H1 (cell line): ENCODE data around the gene SSBP3. TPM values are rescaled to one million over a fixed set of nuclear protein-coding genes. Genes with fewer than 3 reads are reported as not detected.
A peak's percentile ranks its signal among the peaks of the same experiment; 100 is the strongest.

Source experiments
- CTCF ChIA-PET: fragments of 300-600 bp; sonication (Branson Sonifier 250); formaldehyde crosslinking; loops from one replicate; lab custom pipeline; 2021; ENCODE audit not compliant: partially characterized antibody; lab: Charles Lee
- POLR2A ChIA-PET: fragments of 300-600 bp; sonication (Branson Sonifier 250); formaldehyde crosslinking; loops from one replicate; lab custom pipeline; 2021; ENCODE audit warnings: inconsistent platforms; ENCODE audit not compliant: partially characterized antibody; lab: Charles Lee
- DNase-seq, 2 experiments: peaks; one replicate each; pipeline versions ENCODE4 v3.0.0 to v3.0.0-alpha.2; 2010 to 2022; ENCODE audit warnings: low spot score in 2 of 2, low read depth in 1 of 2, mixed read lengths in 1 of 2
- FAIRE-seq: peaks from 2 replicates; lab custom pipeline; 2011; peaks lifted over from hg19 to GRCh38; lab: Jason Lieb, UNC
- H2AFZ ChIP-seq: 2 replicates; pipeline ENCODE4 v1.8.1; 2012; ENCODE audit warnings: low read length, inconsistent platforms
- H2AK5ac ChIP-seq: 2 replicates; pipeline ENCODE4 v1.6.1; 2013; ENCODE audit warnings: low read depth, low read length
- H2BK120ac ChIP-seq: replicated peaks from 2 replicates; pipeline ENCODE3; 2013; ENCODE audit warnings: low read depth, low read length, inconsistent platforms
- H2BK12ac ChIP-seq: 2 replicates; pipeline ENCODE4 v1.6.1; 2013; ENCODE audit warnings: low read depth, low read length
- H2BK15ac ChIP-seq: 2 replicates; pipeline ENCODE4 v1.6.1; 2013; ENCODE audit warnings: low read length
- H2BK20ac ChIP-seq: 2 replicates; pipeline ENCODE4 v1.6.1; 2013; ENCODE audit warnings: low read length
- H2BK5ac ChIP-seq: 2 replicates; pipeline ENCODE4 v1.6.1; 2013; ENCODE audit warnings: low read depth, low read length
- H3K14ac ChIP-seq: 2 replicates; pipeline ENCODE4 v1.6.1; 2013; ENCODE audit warnings: inconsistent platforms; ENCODE audit not compliant: insufficient read length
- H3K18ac ChIP-seq: 2 replicates; pipeline ENCODE4 v1.6.1; 2013; ENCODE audit warnings: low read length; ENCODE audit errors: extremely low read depth
- H3K23ac ChIP-seq: 2 replicates; pipeline ENCODE4 v1.6.1; 2013; ENCODE audit warnings: inconsistent platforms; ENCODE audit not compliant: insufficient read length
- H3K23me2 ChIP-seq: 2 replicates; pipeline ENCODE4 v1.6.1; 2013; ENCODE audit warnings: low read depth, low read length
- H3K27ac ChIP-seq: 2 replicates; pipeline ENCODE4 v1.6.1; 2011; ENCODE audit warnings: low read depth, low read length, inconsistent platforms
- H3K27me3 ChIP-seq, 4 experiments: replicated peaks in 1 of 4; 1 replicate in 1 of 4; 2 replicates in 3 of 4; pipeline versions ENCODE4 v1.6.1 to v1.8.1; 2011 to 2013; ENCODE audit warnings: low read length in 3 of 4, mild to moderate bottlenecking in 3 of 4, inconsistent platforms in 2 of 4, mixed read lengths in 2 of 4, moderate library complexity in 1 of 4; ENCODE audit not compliant: control insufficient read depth in 3 of 4, insufficient read depth in 3 of 4; ENCODE audit errors: extremely low read depth in 1 of 4
- H3K36me3 ChIP-seq, 4 experiments: 2 replicates each; pipeline versions ENCODE4 v1.6.1 to v1.8.1; 2011 to 2013; ENCODE audit warnings: mild to moderate bottlenecking in 4 of 4, low read length in 3 of 4, moderate library complexity in 2 of 4, control low read depth in 1 of 4, inconsistent platforms in 1 of 4; ENCODE audit not compliant: insufficient read depth in 4 of 4, control insufficient read depth in 2 of 4
- H3K4ac ChIP-seq: replicated peaks from 2 replicates; pipeline ENCODE3; 2013; ENCODE audit warnings: low read length, low read depth, mixed read lengths, inconsistent platforms; ENCODE audit not compliant: insufficient read length
- H3K4me1 ChIP-seq, 4 experiments: replicated peaks in 1 of 4; 1 replicate in 1 of 4; 2 replicates in 3 of 4; pipeline versions ENCODE4 v1.6.1 to v1.8.1; 2011 to 2013; ENCODE audit warnings: low read length in 3 of 4, inconsistent platforms in 2 of 4, mixed read lengths in 1 of 4; ENCODE audit not compliant: insufficient read depth in 4 of 4, control insufficient read depth in 3 of 4
- H3K4me2 ChIP-seq, 2 experiments: 2 replicates each; pipeline versions ENCODE4 v1.6.1 to v1.8.1; 2011 to 2013; ENCODE audit warnings: low read depth in 2 of 2, low read length in 2 of 2, control low read depth in 1 of 2, inconsistent platforms in 1 of 2, mild to moderate bottlenecking in 1 of 2; ENCODE audit not compliant: insufficient read depth in 1 of 2
- H3K4me3 ChIP-seq, 4 experiments: fragments of 200-600, 300-600 bp in 1 of 4; sonication (generic), shearing (Covaris generic), sonication (Bioruptor Twin) in 1 of 4; 2 replicates each; pipeline versions ENCODE4 v1.5.1 to v1.8.1; 2011 to 2016; ENCODE audit warnings: low read length in 4 of 4, low read depth in 3 of 4, control low read depth in 2 of 4, inconsistent platforms in 2 of 4, mild to moderate bottlenecking in 2 of 4, mixed read lengths in 1 of 4, moderate library complexity in 1 of 4; ENCODE audit not compliant: insufficient read depth in 2 of 4; ENCODE audit errors: extremely low read depth in 1 of 4
- H3K56ac ChIP-seq: replicated peaks from 2 replicates; pipeline ENCODE3; 2013; ENCODE audit warnings: low read depth, mild to moderate bottlenecking, mixed read lengths, low read length, inconsistent platforms; ENCODE audit not compliant: insufficient read length
- H3K79me1 ChIP-seq: 2 replicates; pipeline ENCODE4 v1.6.1; 2013; ENCODE audit warnings: low read depth, low read length, control low read depth
- H3K79me2 ChIP-seq, 2 experiments: 2 replicates each; pipeline versions ENCODE4 v1.6.1 to v1.8.1; 2012 to 2013; ENCODE audit warnings: low read length in 2 of 2, mild to moderate bottlenecking in 2 of 2, inconsistent platforms in 1 of 2; ENCODE audit not compliant: insufficient read depth in 2 of 2, control insufficient read depth in 1 of 2
- H3K9ac ChIP-seq, 4 experiments: replicated peaks in 1 of 4; 1 replicate in 1 of 4; 2 replicates in 3 of 4; pipeline versions ENCODE4 v1.6.1 to v1.8.1; 2011 to 2013; ENCODE audit warnings: low read depth in 3 of 4, low read length in 3 of 4, control low read depth in 2 of 4, mild to moderate bottlenecking in 2 of 4, moderate library complexity in 2 of 4, inconsistent platforms in 1 of 4; ENCODE audit errors: extremely low read depth in 1 of 4
- H3K9me3 ChIP-seq, 2 experiments: 2 replicates each; pipeline versions ENCODE4 v1.6.1 to v1.8.1; 2012 to 2013; ENCODE audit warnings: mild to moderate bottlenecking in 2 of 2, moderate library complexity in 2 of 2, control low read depth in 1 of 2, inconsistent platforms in 1 of 2, low read depth in 1 of 2, low read length in 1 of 2, mixed read lengths in 1 of 2; ENCODE audit not compliant: insufficient read depth in 2 of 2
- H4K20me1 ChIP-seq, 2 experiments: replicated peaks in 1 of 2; 2 replicates each; pipeline versions ENCODE3 to v1.8.1; 2011 to 2013; ENCODE audit warnings: inconsistent platforms in 2 of 2, low read length in 2 of 2, mild to moderate bottlenecking in 1 of 2; ENCODE audit not compliant: insufficient read depth in 2 of 2, control insufficient read depth in 1 of 2
- H4K5ac ChIP-seq: 2 replicates; pipeline ENCODE4 v1.6.1; 2013; ENCODE audit warnings: low read length, low read depth, mixed read lengths, inconsistent platforms; ENCODE audit not compliant: insufficient read length
- H4K8ac ChIP-seq: 2 replicates; pipeline ENCODE4 v1.8.0; 2013; ENCODE audit warnings: mild to moderate bottlenecking, moderate library complexity, low read length, inconsistent platforms; ENCODE audit not compliant: insufficient read depth; ENCODE audit errors: extremely low read depth
- H4K91ac ChIP-seq: replicated peaks from 2 replicates; pipeline ENCODE3; 2013; ENCODE audit warnings: low read length, mixed read lengths, inconsistent platforms; ENCODE audit not compliant: insufficient read length
- ASH2L ChIP-seq: fragments of 200-600, 300-600 bp; sonication (generic); IDR thresholded peaks from one replicate; pipeline ENCODE4 v1.7.1; 2017; ENCODE audit warnings: low read length
- RAD21 ChIP-seq, 2 experiments: IDR thresholded peaks in 1 of 2; conservative IDR thresholded peaks in 1 of 2; 2 replicates each; pipeline ENCODE4 v1.6.1; 2011; ENCODE audit warnings: low read depth in 2 of 2, low read length in 2 of 2, improper control_type of control experiment in 1 of 2, inconsistent platforms in 1 of 2, mild to moderate bottlenecking in 1 of 2, moderate library complexity in 1 of 2
- WGBS, 2 experiments: shearing (Covaris generic) in 1 of 2; methylation state at CpG; one replicate each; pipeline versions ENCODE4 v1.1.6 to v1.1.7; 2013 to 2015; ENCODE audit warnings: low lambda C conversion rate in 2 of 2, mixed read lengths in 2 of 2, inconsistent platforms in 1 of 2, low coverage in 1 of 2, missing lambda C conversion rate in 1 of 2; ENCODE audit not compliant: insufficient replicate concordance in 2 of 2, insufficient coverage in 1 of 2, insufficient read length in 1 of 2; ENCODE audit errors: extremely low coverage in 1 of 2, missing lambda C conversion rate in 1 of 2; 5-methylcytosine and 5-hydroxymethylcytosine counted together
- polyA plus RNA-seq, 7 experiments: library from polyadenylated mRNA; depleted of rRNA in 3 of 7; stranded (reverse) in 5 of 7; unstranded in 2 of 7; fragments of >200 nt in 5 of 7; fragments of 200-250 nt in 2 of 7; gene quantifications; 1 replicate in 5 of 7; 2 replicates in 1 of 7; 4 replicates in 1 of 7; pipeline versions ENCODE4 v1.2.1 to v1.2.3, GENCODE V29; 2011 to 2013; ENCODE audit warnings: missing spikeins in 2 of 7, mixed read lengths in 2 of 7
- total RNA-seq: library from RNA; stranded (reverse); fragmentation: NEBNext Ultra II Directional; extraction: Animal tissue kit (Norgen Biotek cat#: 25700); gene quantifications from 2 replicates; pipeline ENCODE4 v1.2.1, GENCODE V29; 2021

The SSBP3 gene
- total and polyA plus RNA-seq, 2 of the 8 experiments (the other 6 are each of a cell fraction or from before 2014, with no cell fraction given) = 99.7 to 133 TPM

DNA sequence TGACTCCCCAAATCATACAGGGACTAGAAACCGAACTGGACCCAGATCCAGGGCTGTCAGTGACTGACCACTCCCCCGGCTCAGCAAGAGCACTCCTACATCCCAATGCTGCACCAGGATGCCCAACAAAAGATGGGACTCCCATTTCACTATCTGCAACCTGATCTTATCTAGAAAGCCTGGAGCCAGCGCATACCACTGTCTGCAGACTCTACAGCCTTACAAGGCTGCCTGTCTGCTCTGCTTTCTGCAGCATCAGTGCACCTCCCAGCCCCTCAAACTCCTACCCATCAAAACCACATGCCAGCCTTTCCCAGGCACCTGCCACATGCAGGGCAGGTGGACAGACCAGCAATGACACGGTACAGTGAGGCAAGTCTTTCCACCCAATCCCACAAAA is 52.2 kb downstream of the SSBP3 start:
- H4K5ac ChIP-seq = no peak overlapping the region
- CTCF ChIA-PET = no interaction called here
- H3K4me2 ChIP-seq = peak overlapping the region in 1 of 2 experiments; percentile 21; a peak in 2 of 4 replicates
- H2BK15ac ChIP-seq = 0 out of 2 replicates have a peak overlapping the region, but pooled peaks have one; percentile 63
- POLR2A ChIA-PET = no interaction called here
- H3K27me3 ChIP-seq = no peaks in the 10 kb centered on the region
- H2AK5ac ChIP-seq = 0 out of 2 replicates have a peak overlapping the region, but pooled peaks have one; percentile 11
- DNase-seq (no peak), FAIRE-seq (no peak)
- 0 out of 2 replicates have a peak overlapping the region, but pooled peaks have one; percentile 40 for H2BK5ac ChIP-seq
- H3K14ac ChIP-seq = no peak overlapping the region
- H3K4me1 ChIP-seq = peaks cover 18 to 57% (median 36%) of the 10 kb centered on the region in 4 experiments
- no peak overlapping the region for H3K56ac ChIP-seq
- H3K79me2 ChIP-seq = peaks cover 7 to 100% of the 10 kb centered on the region in 2 experiments
- peaks cover 49% of the 10 kb centered on the region for H3K79me1 ChIP-seq
- no peaks in the 10 kb centered on the region; the same call in 1 of the 2 replicates for H3K23me2 ChIP-seq
- 0 out of 2 replicates have a peak overlapping the region, but pooled peaks have one; percentile 69 for H2BK12ac ChIP-seq
- H3K9me3 ChIP-seq = no peaks in the 10 kb centered on the region
- H4K20me1 ChIP-seq = peaks cover 29 to 53% of the 10 kb centered on the region in 2 experiments
- H2AFZ ChIP-seq = no peak overlapping the region
- peak overlapping the region; percentile 38; the same call in 1 of the 2 replicates for H3K18ac ChIP-seq
- H3K9ac ChIP-seq = no peak overlapping the region
- no peak overlapping the region for H3K23ac ChIP-seq
- TF ChIP-seq ASH2L (peak; percentile 19), RAD21 (IDR thresholded peaks at IDR 0.05 in 1 of 2, conservative IDR thresholded peaks at IDR 0.05 in 1 of 2; ENCODE audit: low read depth in 2 of 2, low read length in 2 of 2) (no peak)
- no peak overlapping the region for H3K4me3 ChIP-seq
- no peak overlapping the region for H3K27ac ChIP-seq
- no peak overlapping the region for H3K4ac ChIP-seq
- H3K36me3 ChIP-seq = peaks cover 0 to 9% (median 2%) of the 10 kb centered on the region in 4 experiments; a peak in 2 of 8 replicates
- H4K8ac ChIP-seq = peak overlapping the region; percentile 45
- WGBS, 2 experiments = 87% methylated on average over 4 of the region's 4 CpGs; no CpG with 5 or more reads in 1 of the 2 experiments
- H4K91ac ChIP-seq = peak overlapping the region; percentile 5
- no peak overlapping the region for H2BK120ac ChIP-seq
- H2BK20ac ChIP-seq = no peak overlapping the region
